ENCODE data around the gene YIF1A.

DNA sequence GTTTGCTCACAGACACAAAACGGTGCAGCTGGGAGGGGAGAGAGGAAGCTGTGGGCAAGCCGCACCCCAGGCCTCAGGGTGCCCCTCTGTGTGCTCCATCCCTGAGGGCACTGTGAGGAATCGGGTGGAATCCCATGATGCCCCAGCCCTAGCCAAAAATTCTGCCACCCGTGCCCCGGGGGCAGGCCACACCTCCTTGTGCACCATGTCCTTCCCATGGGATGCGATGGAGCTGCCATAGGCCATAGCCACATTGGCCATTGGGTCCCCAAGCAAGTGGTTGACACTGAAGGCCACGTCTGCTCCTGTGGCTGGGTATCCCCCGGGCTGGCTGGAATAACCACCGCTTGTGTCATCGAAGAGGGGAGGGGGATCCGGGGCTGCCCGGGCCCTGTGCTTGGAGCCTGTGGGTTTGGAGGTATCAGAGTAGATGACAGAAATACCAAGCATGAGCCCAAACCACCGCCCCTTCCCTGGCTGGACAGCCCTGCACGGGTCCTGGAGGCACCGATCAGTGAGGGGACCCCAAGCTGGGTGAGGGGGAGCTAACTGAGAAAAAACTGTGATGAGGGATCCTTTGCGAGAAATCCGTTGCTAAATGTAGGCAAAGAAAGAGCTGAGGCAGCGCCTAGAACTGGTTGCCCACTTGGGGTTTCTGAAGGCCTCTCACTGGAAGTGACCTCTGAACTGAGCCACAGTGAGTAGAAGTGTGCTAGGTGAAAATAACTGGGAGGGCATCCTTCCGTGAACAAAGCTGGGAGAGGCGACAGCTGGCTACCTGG lies 863 bp downstream of the YIF1A start:
- TF ChIP-seq CTCF (IDR thresholded peaks at IDR 0.05) (no peak), POLR2A (IDR thresholded peaks at IDR 0.05) (no peak), POLR2AphosphoS5 (IDR thresholded peaks at IDR 0.05) (no peak), EP300 (IDR thresholded peaks at IDR 0.05; ENCODE audit: low read depth) (no peak)

Measured in transverse colon (tissue), 4 donors.